ENCODE data around the gene TCTN1.
A peak's percentile ranks its signal among the peaks of the same experiment; 100 is the strongest.
"Not testable (repeated sequence)": the region's sequence is repeated elsewhere in the genome, so short reads cannot be mapped to it uniquely, and the experiment has no call there.

The TCTN1 gene

GRCh38 chr12:110585231-110585799, 28.6 kb upstream of the TCTN1 start:
- no CpG with 5 or more reads among the region's 7 CpGs for WGBS, 2 donors (ENCODE audit: extremely low coverage in 2 of 2, insufficient read length in 2 of 2, insufficient replicate concordance in 1 of 2)
- H3K4me1 ChIP-seq (ENCODE audit: control insufficient read depth in 2 of 2, insufficient read depth in 1 of 2, low read depth in 1 of 2, low read length in 2 of 2): peaks cover 5 to 9% of the 10 kb centered on the region in 2 donors
- no peak overlapping the region for H2AK5ac ChIP-seq (ENCODE audit: low read depth, low read length)
- no peak overlapping the region for H2BK5ac ChIP-seq (ENCODE audit: low read length)
- no peak overlapping the region for H4K91ac ChIP-seq (ENCODE audit: low read depth, low read length, poor library complexity)
- no peak overlapping the region for H4K8ac ChIP-seq (ENCODE audit: low read depth, low read length)
- no peaks in the 10 kb centered on the region for H3K9me3 ChIP-seq (replicated peaks in 1 of 2; ENCODE audit: control insufficient read depth in 2 of 2, insufficient read depth in 1 of 2, low read depth in 1 of 2, low read length in 2 of 2)
- no peaks in the 10 kb centered on the region for H3K36me3 ChIP-seq (replicated peaks in 1 of 2; ENCODE audit: control insufficient read depth in 2 of 2, insufficient read depth in 2 of 2, low read length in 2 of 2)
- H3K27me3 ChIP-seq (ENCODE audit: control insufficient read depth in 3 of 3, insufficient read depth in 3 of 3, low read depth in 1 of 3, low read length in 3 of 3): peaks cover 0 to 16% (median 3%) of the 10 kb centered on the region in 3 experiments
- H3K4me2 ChIP-seq (ENCODE audit: insufficient read depth, low read length, poor library complexity, severe bottlenecking): no peak overlapping the region
- H2AFZ ChIP-seq (ENCODE audit: low read length): peak overlapping the region; percentile 47
- no peak overlapping the region for H3K14ac ChIP-seq (ENCODE audit: low read length)
- H3K23ac ChIP-seq (ENCODE audit: low read depth, low read length, poor library complexity): no peak overlapping the region
- H3K9ac ChIP-seq (ENCODE audit: low read depth, low read length, poor library complexity): no peak overlapping the region
- no peaks in the 10 kb centered on the region for H3K79me1 ChIP-seq (ENCODE audit: low read depth, low read length)
- no peak overlapping the region for H2BK15ac ChIP-seq (ENCODE audit: low read length)
- peak overlapping the region; percentile 20 for H3K27ac ChIP-seq (replicated peaks; ENCODE audit: low read length)
- no peak overlapping the region for H3K18ac ChIP-seq (ENCODE audit: low read length)
- no peak for DNase-seq (ENCODE audit: low spot score)
- H2BK120ac ChIP-seq (ENCODE audit: low read depth, low read length): no peak overlapping the region
- no peak overlapping the region for H3K4ac ChIP-seq (ENCODE audit: low read length)
- no peak overlapping the region for H3K4me3 ChIP-seq (ENCODE audit: low read length in 2 of 2)
- no peak overlapping the region for H2BK12ac ChIP-seq (ENCODE audit: low read length)

- H3K79me1 ChIP-seq (ENCODE audit: low read depth, low read length); H3K36me3 ChIP-seq (replicated peaks in 1 of 2; ENCODE audit: control insufficient read depth in 2 of 2, insufficient read depth in 2 of 2, low read length in 2 of 2); H2BK12ac ChIP-seq (ENCODE audit: low read length); H3K23ac ChIP-seq (ENCODE audit: low read depth, low read length, poor library complexity); H3K9ac ChIP-seq (ENCODE audit: low read depth, low read length, poor library complexity); H4K91ac ChIP-seq (ENCODE audit: low read depth, low read length, poor library complexity); H2BK120ac ChIP-seq (ENCODE audit: low read depth, low read length); H3K4ac ChIP-seq (ENCODE audit: low read length); DNase-seq (ENCODE audit: low spot score); H3K27ac ChIP-seq (replicated peaks; ENCODE audit: low read length); H3K18ac ChIP-seq (ENCODE audit: low read length); H2AFZ ChIP-seq (ENCODE audit: low read length); H3K4me2 ChIP-seq (ENCODE audit: insufficient read depth, low read length, poor library complexity, severe bottlenecking); H2BK15ac ChIP-seq (ENCODE audit: low read length); H2AK5ac ChIP-seq (ENCODE audit: low read depth, low read length); H3K4me1 ChIP-seq (ENCODE audit: control insufficient read depth in 2 of 2, insufficient read depth in 1 of 2, low read depth in 1 of 2, low read length in 2 of 2); H3K14ac ChIP-seq (ENCODE audit: low read length); H3K9me3 ChIP-seq (replicated peaks in 1 of 2; ENCODE audit: control insufficient read depth in 2 of 2, insufficient read depth in 1 of 2, low read depth in 1 of 2, low read length in 2 of 2); H3K4me3 ChIP-seq (ENCODE audit: low read length in 2 of 2); H2BK5ac ChIP-seq (ENCODE audit: low read length); H4K8ac ChIP-seq (ENCODE audit: low read depth, low read length): not testable (repeated sequence)
- WGBS, 2 donors (ENCODE audit: extremely low coverage in 2 of 2, insufficient read length in 2 of 2, insufficient replicate concordance in 1 of 2): no CpG with 5 or more reads among the region's 2 CpGs
- peaks cover 0 to 16% (median 3%) of the 10 kb centered on the region in 3 experiments for H3K27me3 ChIP-seq (ENCODE audit: control insufficient read depth in 3 of 3, insufficient read depth in 3 of 3, low read depth in 1 of 3, low read length in 3 of 3)
Observed at GRCh38 chr12:110587102-110587501, 26.8 kb upstream of the TCTN1 start.

GRCh38 chr12:110590059-110590458, 23.9 kb upstream of the TCTN1 start:
- Histone ChIP-seq H3K9me3 (replicated peaks in 1 of 2; ENCODE audit: control insufficient read depth in 2 of 2, insufficient read depth in 1 of 2, low read depth in 1 of 2, low read length in 2 of 2) (no peaks in the 10 kb centered on the region), H3K79me1 (ENCODE audit: low read depth, low read length) (no peaks in the 10 kb centered on the region), H2BK120ac (ENCODE audit: low read depth, low read length) (no peak overlapping the region), H3K4me1 (ENCODE audit: control insufficient read depth in 2 of 2, insufficient read depth in 1 of 2, low read depth in 1 of 2, low read length in 2 of 2) (peaks cover 7% of the 10 kb centered on the region in 2 donors), H3K4me3 (ENCODE audit: low read length in 2 of 2) (no peak overlapping the region), H2BK12ac (ENCODE audit: low read length) (no peak overlapping the region), H3K9ac (ENCODE audit: low read depth, low read length, poor library complexity) (no peak overlapping the region), H2AFZ (ENCODE audit: low read length) (no peak overlapping the region), H3K14ac (ENCODE audit: low read length) (no peak overlapping the region), H4K8ac (ENCODE audit: low read depth, low read length) (no peak overlapping the region), H2BK5ac (ENCODE audit: low read length) (no peak overlapping the region), H3K27ac (replicated peaks; ENCODE audit: low read length) (no peak overlapping the region), H2BK15ac (ENCODE audit: low read length) (no peak overlapping the region), H2AK5ac (ENCODE audit: low read depth, low read length) (no peak overlapping the region), H4K91ac (ENCODE audit: low read depth, low read length, poor library complexity) (no peak overlapping the region), H3K23ac (ENCODE audit: low read depth, low read length, poor library complexity) (no peak overlapping the region), H3K4me2 (ENCODE audit: insufficient read depth, low read length, poor library complexity, severe bottlenecking) (no peak overlapping the region), H3K18ac (ENCODE audit: low read length) (no peak overlapping the region), H3K36me3 (replicated peaks in 1 of 2; ENCODE audit: control insufficient read depth in 2 of 2, insufficient read depth in 2 of 2, low read length in 2 of 2) (no peaks in the 10 kb centered on the region), H3K27me3 (ENCODE audit: control insufficient read depth in 3 of 3, insufficient read depth in 3 of 3, low read depth in 1 of 3, low read length in 3 of 3) (peaks cover 0 to 10% (median 0%) of the 10 kb centered on the region in 3 experiments), H3K4ac (ENCODE audit: low read length) (no peak overlapping the region)
- DNase-seq (ENCODE audit: low spot score): no peak
- no CpG with 5 or more reads among the region's 1 CpG for WGBS, 2 donors (ENCODE audit: extremely low coverage in 2 of 2, insufficient read length in 2 of 2, insufficient replicate concordance in 1 of 2)

- no CpG with 5 or more reads among the region's 3 CpGs for WGBS, 2 donors (ENCODE audit: extremely low coverage in 2 of 2, insufficient read length in 2 of 2, insufficient replicate concordance in 1 of 2)
- Histone ChIP-seq H3K9ac (ENCODE audit: low read depth, low read length, poor library complexity) (no peak overlapping the region), H3K14ac (ENCODE audit: low read length) (no peak overlapping the region), H4K91ac (ENCODE audit: low read depth, low read length, poor library complexity) (no peak overlapping the region), H4K8ac (ENCODE audit: low read depth, low read length) (no peak overlapping the region), H3K4me3 (ENCODE audit: low read length in 2 of 2) (no peak overlapping the region), H2AK5ac (ENCODE audit: low read depth, low read length) (no peak overlapping the region), H2BK120ac (ENCODE audit: low read depth, low read length) (no peak overlapping the region), H2AFZ (ENCODE audit: low read length) (peak overlapping the region; percentile 16), H2BK5ac (ENCODE audit: low read length) (no peak overlapping the region), H3K18ac (ENCODE audit: low read length) (no peak overlapping the region), H3K4me1 (ENCODE audit: control insufficient read depth in 2 of 2, insufficient read depth in 1 of 2, low read depth in 1 of 2, low read length in 2 of 2) (peaks cover 5% of the 10 kb centered on the region in 2 donors), H3K36me3 (replicated peaks in 1 of 2; ENCODE audit: control insufficient read depth in 2 of 2, insufficient read depth in 2 of 2, low read length in 2 of 2) (no peaks in the 10 kb centered on the region), H3K27me3 (ENCODE audit: control insufficient read depth in 3 of 3, insufficient read depth in 3 of 3, low read depth in 1 of 3, low read length in 3 of 3) (peaks cover 0 to 2% (median 0%) of the 10 kb centered on the region in 3 experiments), H3K4me2 (ENCODE audit: insufficient read depth, low read length, poor library complexity, severe bottlenecking) (no peak overlapping the region), H2BK15ac (ENCODE audit: low read length) (no peak overlapping the region), H3K4ac (ENCODE audit: low read length) (no peak overlapping the region), H3K27ac (replicated peaks; ENCODE audit: low read length) (no peak overlapping the region), H3K23ac (ENCODE audit: low read depth, low read length, poor library complexity) (no peak overlapping the region), H3K79me1 (ENCODE audit: low read depth, low read length) (no peaks in the 10 kb centered on the region), H3K9me3 (replicated peaks in 1 of 2; ENCODE audit: control insufficient read depth in 2 of 2, insufficient read depth in 1 of 2, low read depth in 1 of 2, low read length in 2 of 2) (no peaks in the 10 kb centered on the region), H2BK12ac (ENCODE audit: low read length) (no peak overlapping the region)
- no peak for DNase-seq (ENCODE audit: low spot score)
Observed at GRCh38 chr12:110590806-110591326, 23.1 kb upstream of the TCTN1 start.

Measured in neuronal stem cell (in vitro differentiated cells).